Activated T-helper 1 cell treated with anti-CD3 and anti-CD28 coated beads, Interleukin-12 subunit alpha, Interleukin-12 subunit beta, Interleukin-2, Interleukin-4 antibody, amounts not matched to agents 30 ng/mL and 10 ng/mL and 1 ng/mL, durations not matched to agents 14 hours and 24 hours and 36 hours (primary cell): Measurements from ENCODE around the gene LUC7L3. TPM values are rescaled to one million over a fixed set of nuclear protein-coding genes. Genes with fewer than 3 reads are reported as not detected.
"Not testable (repeated sequence)": the region's sequence is repeated elsewhere in the genome, so short reads cannot be mapped to it uniquely, and the experiment has no call there.

ENCODE experiments used
- DNase-seq: peaks from one replicate; pipeline ENCODE4 v3.0.0; 2021; ENCODE audit warnings: low spot score
- H3K27ac Mint-ChIP-seq: one replicate; pipeline ENCODE4 v1.8.0; 2021; ENCODE audit warnings: mild to moderate bottlenecking, mixed read lengths
- H3K27me3 Mint-ChIP-seq: one replicate; pipeline ENCODE4 v1.8.0; 2022; ENCODE audit warnings: mild to moderate bottlenecking, moderate library complexity, mixed read lengths; ENCODE audit not compliant: insufficient read depth
- H3K36me3 Mint-ChIP-seq: one replicate; pipeline ENCODE4 v1.8.0; 2021; ENCODE audit warnings: low read depth, mixed read lengths
- H3K4me1 Mint-ChIP-seq: one replicate; pipeline ENCODE4 v1.8.0; 2021; ENCODE audit warnings: low read depth, mixed read lengths
- H3K4me3 Mint-ChIP-seq: one replicate; pipeline ENCODE4 v1.8.0; 2021; ENCODE audit warnings: mild to moderate bottlenecking, moderate library complexity, mixed read lengths
- H3K9me3 Mint-ChIP-seq: one replicate; pipeline ENCODE4 v1.8.0; 2021; ENCODE audit warnings: mixed read lengths
- intact Hi-C: fragments of 100-400 bp; cut with micrococcal nuclease; formaldehyde crosslinking; loops from one replicate; pipeline ENCODE4 v1.15.1; 2024
- total RNA-seq: library from RNA; stranded (reverse); gene quantifications from 2 replicates; pipeline ENCODE4 v1.2.3, GENCODE V29; 2022

Gene LUC7L3
- total RNA-seq, 1 donor from 2014 or later = 123 TPM

DNA sequence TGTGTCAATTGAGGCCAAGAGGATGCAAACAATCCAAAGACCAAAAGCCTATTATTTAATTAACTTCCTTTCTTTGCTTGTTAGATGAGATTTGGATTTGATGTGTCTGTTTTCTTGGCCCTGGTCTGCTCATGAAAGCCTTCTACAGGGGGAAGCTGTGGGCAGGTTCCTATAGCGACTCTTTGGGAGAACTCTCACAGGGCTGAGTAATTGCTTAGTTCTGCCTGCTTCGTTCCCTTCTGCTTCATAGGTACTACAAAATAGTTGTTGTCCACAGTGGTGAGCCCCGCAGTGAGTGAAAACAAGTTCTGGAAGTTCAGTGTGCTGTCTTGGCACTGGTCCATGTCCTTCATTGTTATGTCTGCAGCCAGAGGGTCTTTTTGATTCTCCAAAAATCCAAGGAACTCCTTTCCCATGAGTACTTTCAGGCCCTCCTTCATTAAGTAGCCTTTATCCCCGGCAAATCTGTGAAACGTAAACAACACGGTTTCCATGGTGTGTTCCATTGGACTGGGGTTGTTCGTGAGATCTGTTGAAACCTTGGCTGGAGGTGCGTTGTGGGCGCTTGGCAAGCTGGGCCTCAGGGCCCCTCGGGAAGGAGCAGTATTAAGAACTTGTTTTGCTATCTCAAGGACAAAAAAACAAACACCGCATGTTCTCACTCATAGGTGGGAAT lies 77.9 kb downstream of the LUC7L3 start:
- no peak overlapping the region for H3K4me3 Mint-ChIP-seq
- H3K27ac Mint-ChIP-seq = no peak overlapping the region
- DNase-seq = no peak
- H3K27me3 Mint-ChIP-seq = no peaks in the 10 kb centered on the region
- no peaks in the 10 kb centered on the region for H3K4me1 Mint-ChIP-seq
- intact Hi-C loops = no loop called here
- H3K9me3 Mint-ChIP-seq = no peaks in the 10 kb centered on the region
- no peaks in the 10 kb centered on the region for H3K36me3 Mint-ChIP-seq

DNA sequence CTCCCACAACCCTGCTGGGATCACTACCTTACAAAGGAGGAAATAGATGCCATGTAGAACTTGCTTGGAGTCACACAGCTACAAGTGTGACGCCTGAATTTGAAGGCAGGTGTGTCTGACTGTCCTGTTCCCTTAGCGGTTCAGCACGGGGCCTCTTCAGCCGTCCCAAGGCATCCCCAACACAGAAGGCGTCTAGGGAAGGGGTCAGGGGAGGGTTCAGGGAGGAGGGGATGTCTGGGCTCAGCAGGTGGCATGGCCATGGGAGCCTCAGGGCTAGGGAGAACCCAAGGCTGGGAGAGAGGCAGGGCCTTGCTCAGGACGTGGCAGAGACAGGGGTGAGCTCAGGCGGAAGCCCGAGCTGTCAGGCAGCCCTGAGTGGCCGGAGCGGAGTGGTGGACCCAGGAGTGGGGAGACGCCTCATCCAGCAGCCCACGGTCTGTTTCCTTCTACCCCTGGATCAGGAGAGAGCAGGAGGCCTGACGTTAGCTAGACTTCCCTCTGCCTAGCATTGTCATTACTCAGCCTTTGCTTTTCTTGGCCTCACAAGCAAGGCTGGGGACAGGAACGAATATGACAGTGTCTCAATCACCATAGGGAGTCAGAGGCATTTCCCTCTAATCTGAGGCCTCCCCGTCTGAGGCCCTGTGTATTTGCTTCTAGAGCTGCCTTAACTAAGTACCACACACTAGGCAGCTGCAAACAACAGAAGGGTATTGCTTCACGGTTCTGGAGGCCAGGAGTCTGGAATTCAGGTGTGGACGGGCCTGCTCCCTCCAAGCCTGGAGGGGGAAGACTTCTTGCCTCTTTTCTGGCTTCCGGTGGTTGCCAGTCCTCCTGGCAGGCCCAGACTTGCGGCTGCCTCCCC lies 79.3 kb downstream of the LUC7L3 start:
- DNase-seq = no peak
- Mint-ChIP-seq H3K4me3 (no peak overlapping the region), H3K36me3 (no peaks in the 10 kb centered on the region), H3K9me3 (no peaks in the 10 kb centered on the region), H3K27me3 (no peaks in the 10 kb centered on the region), H3K27ac (no peak overlapping the region), H3K4me1 (no peaks in the 10 kb centered on the region)
- intact Hi-C loops = no loop called here

DNA sequence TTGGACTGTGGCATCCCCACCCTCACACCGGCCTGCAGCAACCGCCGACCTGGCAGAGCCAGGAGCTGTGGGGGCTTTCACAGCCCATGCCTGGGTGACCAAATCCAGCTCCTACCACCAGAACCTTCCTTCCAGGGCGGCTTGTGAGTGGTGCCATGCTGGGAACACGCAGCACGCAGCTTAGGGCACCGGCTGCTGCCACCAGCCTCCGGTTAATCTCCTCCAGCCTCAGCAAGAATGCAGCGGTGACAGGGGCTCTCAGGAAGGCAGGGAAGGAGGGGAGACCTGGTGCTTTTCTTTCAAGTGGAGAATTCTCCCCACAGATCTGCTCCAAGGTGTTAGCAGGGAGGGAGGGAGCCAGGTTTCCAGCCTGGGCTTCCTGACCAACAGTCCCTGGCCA lies 80.2 kb downstream of the LUC7L3 start:
- intact Hi-C loops = no loop called here
- no peaks in the 10 kb centered on the region for H3K36me3 Mint-ChIP-seq
- H3K27ac Mint-ChIP-seq = no peak overlapping the region
- no peak for DNase-seq
- no peaks in the 10 kb centered on the region for H3K4me1 Mint-ChIP-seq
- no peaks in the 10 kb centered on the region for H3K9me3 Mint-ChIP-seq
- peaks cover 2% of the 10 kb centered on the region for H3K27me3 Mint-ChIP-seq
- no peak overlapping the region for H3K4me3 Mint-ChIP-seq

DNA sequence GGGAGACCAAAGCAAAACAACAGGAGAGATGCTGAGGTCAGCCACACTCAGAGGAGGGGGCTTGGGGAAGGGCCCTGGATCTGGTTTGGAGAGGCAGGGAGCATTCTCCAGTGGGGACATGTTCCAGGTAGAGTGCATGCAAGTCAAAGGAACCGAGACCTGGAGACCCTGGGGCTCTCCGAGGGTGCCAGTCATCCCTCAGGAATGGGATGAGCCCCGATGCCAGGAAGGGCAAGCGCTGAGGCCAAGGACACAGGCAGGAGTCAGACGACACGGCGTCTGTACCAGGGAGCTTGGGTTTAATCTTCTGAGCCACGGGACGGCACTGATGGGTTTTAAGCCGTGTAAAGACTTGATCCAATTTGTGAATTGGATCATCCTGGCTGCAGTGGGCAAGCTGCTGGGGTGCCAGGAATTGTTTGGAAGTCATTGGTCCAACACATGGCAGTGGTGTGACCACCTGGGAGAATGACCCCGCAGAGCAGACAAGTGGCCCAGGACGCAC lies 80.8 kb downstream of the LUC7L3 start:
- no peak overlapping the region for H3K4me3 Mint-ChIP-seq
- H3K9me3 Mint-ChIP-seq = no peaks in the 10 kb centered on the region
- intact Hi-C loops = no loop called here
- peaks cover 2% of the 10 kb centered on the region for H3K27me3 Mint-ChIP-seq
- DNase-seq = no peak
- H3K27ac Mint-ChIP-seq = no peak overlapping the region
- H3K36me3 Mint-ChIP-seq = no peaks in the 10 kb centered on the region
- H3K4me1 Mint-ChIP-seq = no peaks in the 10 kb centered on the region

DNA sequence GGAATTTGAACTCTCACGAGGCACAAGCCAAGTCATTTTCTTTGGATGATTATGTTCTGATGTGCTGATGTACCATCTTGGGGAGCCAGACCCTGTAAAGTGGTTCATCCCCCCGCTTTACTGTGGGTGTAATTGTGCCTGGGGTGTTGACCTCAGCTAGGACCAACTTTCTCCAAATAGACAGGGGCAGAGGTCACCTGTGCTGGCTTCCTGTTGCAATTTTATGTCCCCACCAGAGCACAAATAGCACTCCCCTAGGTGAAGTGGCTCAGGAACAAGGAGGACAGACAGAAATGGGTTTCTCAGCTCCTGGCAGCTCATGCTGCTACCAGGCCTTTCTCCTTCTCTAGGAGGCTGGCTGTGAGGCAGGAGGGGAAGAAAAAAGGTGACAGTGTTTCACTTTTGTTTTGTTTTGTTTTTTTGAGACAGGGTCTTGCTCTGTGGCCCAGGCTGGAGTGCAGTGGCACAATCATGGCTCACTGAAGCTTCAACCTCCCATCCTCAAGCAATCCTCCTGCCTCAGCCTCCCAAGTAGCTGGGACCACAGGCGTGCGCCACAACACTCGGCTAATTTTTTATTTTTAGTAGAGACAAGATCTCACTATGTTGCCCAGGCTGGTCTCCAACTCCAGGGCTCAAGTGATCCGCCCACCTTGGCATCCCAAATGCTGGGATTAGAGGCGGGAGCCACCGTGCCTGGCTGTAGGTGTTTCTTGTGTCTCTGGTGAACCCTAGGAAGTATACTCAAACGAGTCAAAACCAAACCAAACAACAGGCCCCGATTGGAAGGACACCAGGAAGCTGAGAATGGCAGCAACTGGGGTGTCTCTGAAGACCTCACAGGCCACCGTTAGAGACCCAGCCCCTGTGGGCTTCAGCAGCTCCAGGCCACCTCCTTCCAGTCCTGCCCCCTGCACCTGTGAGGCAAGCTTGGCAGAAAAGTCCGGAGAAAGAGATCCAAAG lies 83.5 kb downstream of the LUC7L3 start:
- Mint-ChIP-seq H3K36me3 (no peaks in the 10 kb centered on the region), H3K4me3 (no peak overlapping the region)

DNA sequence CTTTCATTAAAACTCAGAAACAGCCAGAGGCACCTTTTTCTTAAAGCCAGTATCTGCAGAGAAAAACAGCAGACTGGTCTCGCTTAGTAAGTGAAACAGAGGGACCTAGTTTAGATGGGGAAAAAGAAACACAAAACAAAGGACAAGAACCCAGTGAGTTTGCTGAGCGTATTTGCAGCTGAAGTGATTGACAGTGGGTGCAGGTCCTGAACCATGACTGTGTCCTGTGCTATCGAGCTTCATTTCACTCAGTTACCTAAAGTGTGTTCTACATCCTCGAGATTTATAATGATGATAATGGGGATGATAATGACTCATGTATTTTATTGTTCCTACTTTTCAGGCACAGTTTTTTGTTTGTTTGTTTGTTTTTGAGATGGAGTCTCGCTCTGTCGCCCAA lies 84.3 kb downstream of the LUC7L3 start:
- Mint-ChIP-seq H3K36me3 (no peaks in the 10 kb centered on the region), H3K9me3 (no peaks in the 10 kb centered on the region), H3K4me1 (no peaks in the 10 kb centered on the region), H3K4me3 (no peak overlapping the region), H3K27me3 (peaks cover 4% of the 10 kb centered on the region), H3K27ac (no peak overlapping the region)
- DNase-seq = no peak
- intact Hi-C loops = no loop called here

More for the DNA sequence above, 83.5 kb downstream of the LUC7L3 start:
- intact Hi-C loops = no loop called here
- no peak overlapping the region for H3K27ac Mint-ChIP-seq
- no peaks in the 10 kb centered on the region for H3K4me1 Mint-ChIP-seq
- no peak for DNase-seq
- no peaks in the 10 kb centered on the region for H3K9me3 Mint-ChIP-seq
- H3K27me3 Mint-ChIP-seq = peaks cover 2% of the 10 kb centered on the region

DNA sequence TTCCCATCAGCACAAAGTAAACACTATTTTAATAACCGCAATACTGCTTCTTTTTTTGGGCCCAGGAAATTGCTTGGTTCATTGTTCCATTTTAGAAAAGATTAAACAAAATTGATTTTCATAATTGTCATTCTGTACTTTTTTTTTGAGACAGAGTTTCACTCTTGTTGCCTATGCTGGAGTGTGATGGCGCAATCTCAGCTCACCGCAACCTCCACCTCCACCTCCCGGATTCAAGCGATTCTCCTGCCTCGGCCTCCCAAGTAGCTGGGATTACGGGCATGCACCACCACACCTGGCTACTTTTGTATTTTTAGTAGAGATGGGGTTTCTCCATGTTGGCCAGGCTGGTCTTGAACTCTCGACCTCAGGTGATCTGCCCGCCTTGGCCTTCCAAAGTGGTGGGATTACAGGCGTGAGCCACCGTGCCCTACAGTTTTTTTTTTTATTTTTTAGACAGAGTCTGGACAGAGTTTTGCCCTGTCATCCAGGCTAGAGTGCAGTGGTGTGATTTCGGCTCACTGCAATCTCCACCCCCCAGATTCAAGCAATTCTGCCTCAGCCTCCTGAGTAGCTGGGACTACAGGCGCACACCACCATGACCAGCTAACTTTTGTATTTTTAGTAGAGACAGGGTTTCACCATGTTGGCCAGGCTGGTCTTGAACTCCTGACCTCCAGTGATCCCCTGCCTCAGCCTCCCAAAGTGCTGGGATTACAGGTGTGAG lies 85.5 kb downstream of the LUC7L3 start:
- H3K9me3 Mint-ChIP-seq, H3K4me3 Mint-ChIP-seq, intact Hi-C loops: not testable (repeated sequence)

DNA sequence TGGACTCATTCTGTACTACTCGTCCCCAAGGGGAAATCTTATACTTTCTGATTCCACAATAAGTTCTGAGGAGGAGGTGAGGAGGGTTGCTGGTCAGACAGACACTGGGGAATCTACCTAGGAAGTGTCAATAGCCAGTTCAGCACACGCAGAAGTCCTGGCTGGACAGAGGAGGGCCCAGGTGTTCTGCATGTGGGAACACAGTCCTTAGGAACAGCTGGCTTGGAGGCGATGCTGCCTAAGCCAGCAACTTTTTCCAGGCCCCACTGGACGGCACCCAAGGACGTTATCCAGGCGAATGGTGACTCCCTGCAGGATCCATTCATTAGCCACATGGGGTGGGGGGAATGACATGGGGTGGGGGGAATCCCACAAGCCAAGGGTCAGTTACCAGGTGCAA lies 86.1 kb downstream of the LUC7L3 start:
- Mint-ChIP-seq H3K36me3 (no peaks in the 10 kb centered on the region), H3K9me3 (no peaks in the 10 kb centered on the region), H3K27me3 (peaks cover 4% of the 10 kb centered on the region), H3K27ac (no peak overlapping the region), H3K4me1 (no peaks in the 10 kb centered on the region), H3K4me3 (no peak overlapping the region)
- intact Hi-C loops = no loop called here
- DNase-seq = no peak

More for the DNA sequence above, 85.5 kb downstream of the LUC7L3 start:
- not testable (repeated sequence) for DNase-seq, H3K36me3 Mint-ChIP-seq, H3K27me3 Mint-ChIP-seq, H3K4me1 Mint-ChIP-seq, H3K27ac Mint-ChIP-seq

Other genes starting within 250 kb of the LUC7L3 start
- gene RSAD1, start 240.7 kb upstream of the LUC7L3 start, total RNA-seq = 53.4 and 54.2 TPM in 2 replicates
- gene MYCBPAP, start 211.2 kb upstream of the LUC7L3 start, total RNA-seq = 2.6 and 3.8 TPM in 2 replicates
- not detected in 2 replicates for gene EPN3, start 186.9 kb upstream of the LUC7L3 start, total RNA-seq
- gene SPATA20, start 172.4 kb upstream of the LUC7L3 start, total RNA-seq = 20.5 and 22.5 TPM in 2 replicates
- gene CACNA1G, start 158.9 kb upstream of the LUC7L3 start, total RNA-seq = 0.05 and 0.07 TPM in 2 replicates
- not detected in 2 replicates for gene ABCC3, start 84.7 kb upstream of the LUC7L3 start, total RNA-seq
- 47.0 and 50.3 TPM in 2 replicates for gene ANKRD40, start 11.7 kb upstream of the LUC7L3 start, total RNA-seq
- gene ANKRD40CL, start 47.9 kb downstream of the LUC7L3 start, total RNA-seq = not detected in 2 replicates
- gene WFIKKN2, start 116.0 kb downstream of the LUC7L3 start, total RNA-seq = not detected in 2 replicates
- gene TOB1, start 146.8 kb downstream of the LUC7L3 start, total RNA-seq = 29.6 and 35.5 TPM in 2 replicates